RWPE2 (cell line): ENCODE results near the gene C15orf39.

ENCODE experiments used
- ATAC-seq: fragments of 200-7000 bp; cut with Tn5 transposase; 3 replicates; pipeline ENCODE4 v1.9.1; 2021; ENCODE audit warnings: low read depth
- DNase-seq: peaks from one replicate; pipeline ENCODE4 v3.0.0-alpha.2; 2020; ENCODE audit warnings: low spot score
- H3K27ac ChIP-seq: fragments of 450-650 bp; 2 replicates; pipeline ENCODE4 v1.5.1; 2017; ENCODE audit warnings: mild to moderate bottlenecking; ENCODE audit not compliant: poor library complexity, severe bottlenecking
- H3K27me3 ChIP-seq: fragments of 250-450 bp; sonication (Bioruptor Pico); 2 replicates; pipeline ENCODE4 v1.5.1; 2021; ENCODE audit warnings: mild to moderate bottlenecking, moderate library complexity; ENCODE audit not compliant: insufficient read depth, poor library complexity, severe bottlenecking
- H3K36me3 ChIP-seq: fragments of 250-450 bp; sonication (Bioruptor Pico); 2 replicates; pipeline ENCODE4 v1.5.1; 2020; ENCODE audit warnings: low read depth, mild to moderate bottlenecking, moderate library complexity
- H3K4me1 ChIP-seq: fragments of 250-450 bp; sonication (Bioruptor Pico); 2 replicates; pipeline ENCODE4 v1.5.1; 2021; ENCODE audit warnings: mild to moderate bottlenecking, moderate library complexity; ENCODE audit not compliant: insufficient read depth, poor library complexity, severe bottlenecking
- H3K4me3 ChIP-seq: fragments of 250-450 bp; sonication (Bioruptor Pico); 2 replicates; pipeline ENCODE4 v1.5.1; 2021; ENCODE audit warnings: mild to moderate bottlenecking, moderate library complexity; ENCODE audit not compliant: severe bottlenecking
- H3K9me3 ChIP-seq: fragments of 250-450 bp; sonication (Bioruptor Pico); 2 replicates; pipeline ENCODE4 v1.5.1; 2021; ENCODE audit warnings: mild to moderate bottlenecking, moderate library complexity; ENCODE audit not compliant: severe bottlenecking
- CTCF ChIP-seq: fragments of 450-650 bp; IDR thresholded peaks from one replicate; pipeline ENCODE4 v1.5.1; 2017; ENCODE audit warnings: mild to moderate bottlenecking, moderate library complexity; ENCODE audit not compliant: poor library complexity, severe bottlenecking

C15orf39 gene

GRCh38 chr15:75213212-75213767 is 11.6 kb downstream of the C15orf39 start:
- Histone ChIP-seq H3K27ac (no peak overlapping the region), H3K4me1 (no peaks in the 10 kb centered on the region), H3K36me3 (peaks cover 46% of the 10 kb centered on the region), H3K9me3 (no peaks in the 10 kb centered on the region), H3K27me3 (no peaks in the 10 kb centered on the region), H3K4me3 (no peak overlapping the region)
- peak; percentile 6; the same call in 2 of the 3 replicates for ATAC-seq
- DNase-seq = no peak
- TF ChIP-seq CTCF = no peak

- DNase-seq (no peak), ATAC-seq (peak; percentile 7; the same call in 2 of the 3 replicates)
- Histone ChIP-seq H3K36me3 (peaks cover 41% of the 10 kb centered on the region), H3K27ac (no peak overlapping the region), H3K27me3 (no peaks in the 10 kb centered on the region), H3K4me1 (no peaks in the 10 kb centered on the region), H3K4me3 (no peak overlapping the region), H3K9me3 (no peaks in the 10 kb centered on the region)
- TF ChIP-seq CTCF = no peak
Observed at GRCh38 chr15:75213768-75214221, 12.1 kb downstream of the C15orf39 start.

DNA sequence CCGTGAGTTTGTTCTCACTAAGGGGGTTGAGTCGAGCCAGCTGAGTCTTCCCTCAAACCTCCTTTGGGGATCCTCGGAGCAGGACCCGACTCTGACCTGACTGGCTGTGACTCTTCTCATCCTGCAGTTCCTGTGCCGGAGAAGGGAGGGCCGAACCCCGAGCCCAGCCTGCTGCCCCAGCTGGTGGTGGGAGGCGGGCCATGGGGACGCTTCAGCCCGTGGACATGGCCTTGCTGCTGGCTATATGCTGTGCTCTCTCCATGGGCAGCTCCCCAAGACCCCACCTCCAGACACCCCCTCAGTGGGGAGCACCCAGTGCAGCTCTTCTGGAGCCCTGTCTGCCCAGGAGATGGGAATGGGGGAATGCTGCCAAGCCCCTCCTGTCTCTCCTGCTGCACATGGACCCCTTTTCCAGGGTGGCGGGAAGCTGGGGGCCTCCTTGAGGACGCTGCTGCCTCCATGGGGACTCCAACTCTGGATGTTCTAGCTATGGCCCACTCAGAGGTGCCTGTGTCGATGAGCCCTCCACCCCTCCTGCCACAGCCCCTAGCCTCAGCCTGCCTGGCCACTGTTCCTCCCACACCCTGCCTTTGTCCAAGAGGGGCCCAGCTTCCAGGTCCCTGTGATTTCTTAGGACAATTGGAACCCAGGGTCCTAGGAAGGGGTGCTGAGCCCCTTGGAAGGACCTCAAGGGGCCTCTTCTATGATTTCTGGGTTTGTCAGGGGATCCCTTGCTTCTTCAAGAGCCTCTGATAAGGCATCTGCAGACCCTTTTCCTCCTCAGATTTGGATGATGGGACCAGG is 12.8 kb downstream of the C15orf39 start:
- no peak for DNase-seq
- Histone ChIP-seq H3K27me3 (no peaks in the 10 kb centered on the region), H3K27ac (no peak overlapping the region), H3K9me3 (no peaks in the 10 kb centered on the region), H3K36me3 (peaks cover 34% of the 10 kb centered on the region), H3K4me1 (no peaks in the 10 kb centered on the region), H3K4me3 (no peak overlapping the region)
- ATAC-seq = peak; percentile 1; the same call in 1 of the 3 replicates
- no peak for TF ChIP-seq CTCF

- ATAC-seq (peak; percentile 15), DNase-seq (no peak)
- no peaks in the 10 kb centered on the region for H3K4me1 ChIP-seq
- no peaks in the 10 kb centered on the region for H3K9me3 ChIP-seq
- H3K4me3 ChIP-seq = no peak overlapping the region
- H3K27me3 ChIP-seq = no peaks in the 10 kb centered on the region
- H3K27ac ChIP-seq = no peak overlapping the region
- TF ChIP-seq CTCF = no peak
- H3K36me3 ChIP-seq = peaks cover 26% of the 10 kb centered on the region
Observed at GRCh38 chr15:75215107-75216004, 13.7 kb downstream of the C15orf39 start.
